H9 (cell line): ENCODE results near the gene DHRSX. TPM values are rescaled to one million over a fixed set of nuclear protein-coding genes. Genes with fewer than 3 reads are reported as not detected.

Experiments
- DNase-seq: peaks from one replicate; pipeline ENCODE4 v3.0.0-alpha.2; 2017
- H2AFZ ChIP-seq: one replicate; pipeline ENCODE4 v1.6.1; 2013; ENCODE audit warnings: mild to moderate bottlenecking, low read length, control low read depth, moderate library complexity
- H2AK5ac ChIP-seq: 2 replicates; pipeline ENCODE4 v1.6.1; 2013; ENCODE audit warnings: low read length, control low read depth, mixed read lengths; ENCODE audit not compliant: insufficient read length
- H2BK120ac ChIP-seq: one replicate; pipeline ENCODE4 v1.6.1; 2013; ENCODE audit warnings: low read depth, mild to moderate bottlenecking, low read length, control low read depth, inconsistent platforms; ENCODE audit not compliant: poor library complexity, severe bottlenecking
- H2BK12ac ChIP-seq: 2 replicates; pipeline ENCODE4 v1.6.1; 2013; ENCODE audit warnings: low read length, control low read depth, mixed read lengths, low read depth; ENCODE audit not compliant: insufficient read length
- H2BK15ac ChIP-seq: 2 replicates; pipeline ENCODE4 v1.6.1; 2013; ENCODE audit warnings: low read depth, low read length, control low read depth
- H2BK20ac ChIP-seq: one replicate; pipeline ENCODE4 v1.6.1; 2013; ENCODE audit warnings: low read depth, mild to moderate bottlenecking, low read length, control low read depth, inconsistent platforms; ENCODE audit not compliant: poor library complexity, severe bottlenecking
- H2BK5ac ChIP-seq: 2 replicates; pipeline ENCODE4 v1.6.1; 2013; ENCODE audit warnings: low read length, control low read depth, mixed read lengths; ENCODE audit not compliant: insufficient read length
- H3K14ac ChIP-seq: 2 replicates; pipeline ENCODE4 v1.6.1; 2013; ENCODE audit warnings: low read length, control low read depth; ENCODE audit not compliant: insufficient read depth
- H3K18ac ChIP-seq: 2 replicates; pipeline ENCODE4 v1.6.1; 2013; ENCODE audit warnings: low read depth, mild to moderate bottlenecking, mixed read lengths, low read length, control low read depth; ENCODE audit not compliant: insufficient read length
- H3K23ac ChIP-seq: 2 replicates; pipeline ENCODE4 v1.6.1; 2013; ENCODE audit warnings: low read length, control low read depth, mixed read lengths, low read depth; ENCODE audit not compliant: insufficient read length
- H3K23me2 ChIP-seq: 2 replicates; pipeline ENCODE4 v1.6.1; 2013; ENCODE audit warnings: low read depth, mild to moderate bottlenecking, mixed read lengths, low read length, control low read depth; ENCODE audit not compliant: insufficient read length, poor library complexity, severe bottlenecking
- H3K27ac ChIP-seq: 2 replicates; pipeline ENCODE4 v1.5.1; 2013; ENCODE audit warnings: low read length, control low read depth, mixed read lengths, low read depth; ENCODE audit not compliant: insufficient read length
- H3K27me3 ChIP-seq: 2 replicates; pipeline ENCODE4 v1.6.1; 2013; ENCODE audit warnings: low read length, control low read depth, inconsistent platforms; ENCODE audit not compliant: insufficient read depth
- H3K4ac ChIP-seq: 2 replicates; pipeline ENCODE4 v1.6.1; 2013; ENCODE audit warnings: low read depth, mild to moderate bottlenecking, control low read depth, inconsistent platforms, low read length, moderate library complexity
- H3K4me1 ChIP-seq: 2 replicates; pipeline ENCODE4 v1.6.1; 2013; ENCODE audit warnings: low read length, control low read depth, inconsistent platforms; ENCODE audit not compliant: insufficient read depth
- H3K4me2 ChIP-seq: 2 replicates; pipeline ENCODE4 v1.6.1; 2013; ENCODE audit warnings: low read length, control low read depth, mixed read lengths; ENCODE audit not compliant: insufficient read length, insufficient read depth
- H3K56ac ChIP-seq: 2 replicates; pipeline ENCODE4 v1.6.1; 2013; ENCODE audit warnings: low read depth, mild to moderate bottlenecking, mixed read lengths, low read length, control low read depth; ENCODE audit not compliant: insufficient read length
- H3K79me1 ChIP-seq: 2 replicates; pipeline ENCODE4 v1.6.1; 2013; ENCODE audit warnings: low read depth, mild to moderate bottlenecking, moderate library complexity, low read length, control low read depth, inconsistent platforms; ENCODE audit not compliant: insufficient read depth, poor library complexity, severe bottlenecking
- H3K79me2 ChIP-seq: 2 replicates; pipeline ENCODE4 v1.6.1; 2013; ENCODE audit warnings: low read length, control low read depth, inconsistent platforms; ENCODE audit not compliant: insufficient read depth
- H3K9ac ChIP-seq: 2 replicates; pipeline ENCODE4 v1.6.1; 2013; ENCODE audit warnings: low read length, control low read depth, mixed read lengths; ENCODE audit not compliant: insufficient read length; ENCODE audit errors: extremely low read depth
- H3K9me3 ChIP-seq: one replicate; pipeline ENCODE4 v1.6.1; 2013; ENCODE audit warnings: low read depth, low read length, inconsistent platforms; ENCODE audit not compliant: control insufficient read depth
- H3T11ph ChIP-seq: one replicate; pipeline ENCODE4 v1.6.1; 2013; ENCODE audit warnings: mild to moderate bottlenecking, low read length, control low read depth, inconsistent platforms
- H4K20me1 ChIP-seq: one replicate; pipeline ENCODE4 v1.6.1; 2013; ENCODE audit not compliant: control insufficient read depth, insufficient read length, insufficient read depth
- H4K5ac ChIP-seq: 2 replicates; pipeline ENCODE4 v1.6.1; 2013; ENCODE audit warnings: low read depth, mild to moderate bottlenecking, mixed read lengths, low read length, control low read depth; ENCODE audit not compliant: insufficient read length
- H4K8ac ChIP-seq: replicated peaks from 2 replicates; pipeline ENCODE4 v1.6.1; 2013; ENCODE audit warnings: low read length, control low read depth, mixed read lengths, low read depth; ENCODE audit not compliant: insufficient read length
- H4K91ac ChIP-seq: 2 replicates; pipeline ENCODE4 v1.6.1; 2013; ENCODE audit warnings: low read depth, mild to moderate bottlenecking, moderate library complexity, mixed read lengths, low read length, control low read depth; ENCODE audit not compliant: insufficient read length
- H3K27ac Mint-ChIP-seq, 3 experiments: 2 replicates in 2 of 3; 3 replicates in 1 of 3; pipeline ENCODE4 v1.8.0; 2020 to 2021; ENCODE audit warnings: mixed read lengths in 3 of 3, mild to moderate bottlenecking in 1 of 3, moderate library complexity in 1 of 3
- H3K27me3 Mint-ChIP-seq: 2 replicates; pipeline ENCODE4 v1.8.0; 2021; ENCODE audit warnings: low read depth, mild to moderate bottlenecking, moderate library complexity, mixed read lengths
- H3K36me3 Mint-ChIP-seq, 3 experiments: 2 replicates in 2 of 3; 3 replicates in 1 of 3; pipeline ENCODE4 v1.8.0; 2020 to 2021; ENCODE audit warnings: low read depth in 3 of 3, mixed read lengths in 3 of 3; ENCODE audit not compliant: insufficient read depth in 1 of 3
- H3K4me1 Mint-ChIP-seq, 2 experiments: 2 replicates each; pipeline ENCODE4 v1.8.0; 2020; ENCODE audit warnings: mixed read lengths in 2 of 2
- H3K4me3 Mint-ChIP-seq, 2 experiments: 2 replicates in 1 of 2; 3 replicates in 1 of 2; pipeline ENCODE4 v1.8.0; 2020 to 2021; ENCODE audit warnings: mild to moderate bottlenecking in 2 of 2, mixed read lengths in 2 of 2, moderate library complexity in 1 of 2
- H3K9me3 Mint-ChIP-seq, 2 experiments: 2 replicates in 1 of 2; 3 replicates in 1 of 2; pipeline ENCODE4 v1.8.0; 2020; ENCODE audit warnings: mild to moderate bottlenecking in 2 of 2, mixed read lengths in 2 of 2, moderate library complexity in 1 of 2
- WGBS: extraction: QIAGEN DNeasy Blood & Tissue Kit; methylation state at CpG from one replicate; pipeline ENCODE4 v1.1.7; 2013; ENCODE audit warnings: missing lambda C conversion rate, low lambda C conversion rate, mixed read lengths; ENCODE audit not compliant: insufficient read length; ENCODE audit errors: extremely low coverage; 5-methylcytosine and 5-hydroxymethylcytosine counted together
- total RNA-seq: library from RNA; stranded (reverse); gene quantifications from 2 replicates; pipeline ENCODE4 v1.2.1, GENCODE V29; 2021
- TF ChIP-seq, protein P1 (sequence below): fragments of 200-600 bp; sonication (generic); conservative IDR thresholded peaks from 3 replicates; pipeline ENCODE4 v1.8.0; 2021; ENCODE audit warnings: antibody characterized with exemption, mild to moderate bottlenecking

The DHRSX gene
- total RNA-seq, 1 experiment from 2014 or later = 44.0 TPM

DNA sequence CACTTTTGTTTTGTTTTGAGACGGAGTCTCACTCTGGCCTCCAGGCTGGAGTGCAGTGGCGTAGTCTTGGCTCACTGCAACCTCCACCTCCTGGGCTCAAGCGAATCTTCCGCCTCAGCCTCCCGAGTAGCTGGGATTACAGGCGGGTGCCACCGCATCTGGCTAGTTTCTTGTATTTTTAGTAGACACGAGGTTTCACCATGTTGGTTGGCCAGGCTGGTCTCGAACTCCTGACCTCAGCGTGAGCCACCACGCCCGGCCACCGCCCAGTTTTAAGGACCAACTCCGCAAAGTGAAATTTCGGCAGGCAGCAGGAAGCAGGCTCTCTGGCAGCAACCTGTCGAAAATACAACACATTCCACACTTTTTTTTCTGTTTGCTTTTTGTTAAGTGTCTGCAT is 13.4 kb downstream of the DHRSX start:
- H3K27me3 ChIP-seq = no peaks in the 10 kb centered on the region
- H3K4me1 ChIP-seq = peaks cover 3% of the 10 kb centered on the region
- H3K27ac Mint-ChIP-seq = peak overlapping the region; percentile 62 to 96 (median 75); a peak in 3 of 7 replicates
- H2AFZ ChIP-seq = no peak overlapping the region
- H4K91ac ChIP-seq = no peak overlapping the region
- H3K9me3 Mint-ChIP-seq = no peaks in the 10 kb centered on the region
- peaks cover 3% of the 10 kb centered on the region for H3K23me2 ChIP-seq
- no peak overlapping the region for H3K4ac ChIP-seq
- H3K23ac ChIP-seq = no peak overlapping the region
- H3K9ac ChIP-seq = no peak overlapping the region
- H4K5ac ChIP-seq = no peak overlapping the region
- no peak overlapping the region for H2BK5ac ChIP-seq
- peaks cover 3% of the 10 kb centered on the region for H3K79me1 ChIP-seq
- H3T11ph ChIP-seq = no peak overlapping the region
- no peak overlapping the region for H3K4me2 ChIP-seq
- H2AK5ac ChIP-seq = no peak overlapping the region
- WGBS = no CpG with 5 or more reads among the region's 16 CpGs
- peaks cover 39 to 63% (median 58%) of the 10 kb centered on the region in 3 experiments; a peak in 6 of 7 replicates for H3K36me3 Mint-ChIP-seq
- no peak for DNase-seq
- peaks cover 7% of the 10 kb centered on the region; the same call in 1 of the 2 replicates for H3K79me2 ChIP-seq
- no peak overlapping the region for H3K4me3 Mint-ChIP-seq
- H3K14ac ChIP-seq = no peak overlapping the region
- H3K4me1 Mint-ChIP-seq = peaks cover 43 to 44% of the 10 kb centered on the region in 2 experiments
- no peak overlapping the region for H2BK20ac ChIP-seq
- TF ChIP-seq, protein P1, sequence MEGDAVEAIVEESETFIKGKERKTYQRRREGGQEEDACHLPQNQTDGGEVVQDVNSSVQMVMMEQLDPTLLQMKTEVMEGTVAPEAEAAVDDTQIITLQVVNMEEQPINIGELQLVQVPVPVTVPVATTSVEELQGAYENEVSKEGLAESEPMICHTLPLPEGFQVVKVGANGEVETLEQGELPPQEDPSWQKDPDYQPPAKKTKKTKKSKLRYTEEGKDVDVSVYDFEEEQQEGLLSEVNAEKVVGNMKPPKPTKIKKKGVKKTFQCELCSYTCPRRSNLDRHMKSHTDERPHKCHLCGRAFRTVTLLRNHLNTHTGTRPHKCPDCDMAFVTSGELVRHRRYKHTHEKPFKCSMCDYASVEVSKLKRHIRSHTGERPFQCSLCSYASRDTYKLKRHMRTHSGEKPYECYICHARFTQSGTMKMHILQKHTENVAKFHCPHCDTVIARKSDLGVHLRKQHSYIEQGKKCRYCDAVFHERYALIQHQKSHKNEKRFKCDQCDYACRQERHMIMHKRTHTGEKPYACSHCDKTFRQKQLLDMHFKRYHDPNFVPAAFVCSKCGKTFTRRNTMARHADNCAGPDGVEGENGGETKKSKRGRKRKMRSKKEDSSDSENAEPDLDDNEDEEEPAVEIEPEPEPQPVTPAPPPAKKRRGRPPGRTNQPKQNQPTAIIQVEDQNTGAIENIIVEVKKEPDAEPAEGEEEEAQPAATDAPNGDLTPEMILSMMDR = no peak
- H3K18ac ChIP-seq = no peak overlapping the region
- H3K9me3 ChIP-seq = no peaks in the 10 kb centered on the region
- H2BK120ac ChIP-seq = no peak overlapping the region
- H2BK12ac ChIP-seq = no peak overlapping the region
- H4K8ac ChIP-seq = no peak overlapping the region
- no peaks in the 10 kb centered on the region for H3K27me3 Mint-ChIP-seq
- no peaks in the 10 kb centered on the region for H4K20me1 ChIP-seq
- H3K56ac ChIP-seq = no peak overlapping the region
- H3K27ac ChIP-seq = no peak overlapping the region
- H2BK15ac ChIP-seq = no peak overlapping the region
